PC-9 (cell line): ENCODE measurements around the gene DNMBP. TPM values are rescaled to one million over a fixed set of nuclear protein-coding genes. Genes with fewer than 3 reads are reported as not detected.

Experiments
- BruUV-seq: library from RNA; stranded (reverse); fragments of 400-500 nt; replicated peaks from 2 replicates; lab custom pipeline; 2021; lab: Mats Ljungman, UMichigan
- CTCF ChIA-PET: fragments of 300-600 bp; sonication (Branson Sonifier 250); formaldehyde crosslinking; loops from one replicate; lab custom pipeline; 2022; ENCODE audit warnings: antibody characterized with exemption; lab: Charles Lee
- POLR2A ChIA-PET: fragments of 300-600 bp; sonication (Branson Sonifier 250); formaldehyde crosslinking; loops from one replicate; lab custom pipeline; 2022; ENCODE audit warnings: antibody characterized with exemption; ENCODE audit not compliant: unreplicated experiment; lab: Charles Lee
- DNase-seq, 2 experiments: peaks; one replicate each; pipeline versions ENCODE4 v3.0.0 to v3.0.0-alpha.2; 2015 to 2022; ENCODE audit warnings: mixed read lengths in 1 of 2
- H2AFZ ChIP-seq: fragments of 200-600 bp; sonication (generic); 2 replicates; pipeline ENCODE4 v1.8.1; 2017; ENCODE audit warnings: antibody characterized with exemption
- H3F3A ChIP-seq: fragments of 200-600 bp; sonication (generic); 2 replicates; pipeline ENCODE4 v1.8.1; 2017; ENCODE audit warnings: antibody characterized with exemption, mild to moderate bottlenecking, low read depth; ENCODE audit not compliant: insufficient read depth
- H3K27ac ChIP-seq: fragments of 200-600 bp; sonication (generic); 2 replicates; pipeline ENCODE4 v1.6.1; 2016; ENCODE audit warnings: mixed run types
- H3K27me3 ChIP-seq: fragments of 200-600 bp; sonication (generic); 2 replicates; pipeline ENCODE4 v1.6.1; 2016; ENCODE audit warnings: low read depth, mixed run types; ENCODE audit not compliant: insufficient read depth
- H3K36me3 ChIP-seq: fragments of 200-600 bp; sonication (generic); 2 replicates; pipeline ENCODE4 v1.6.1; 2016; ENCODE audit warnings: low read depth, mixed run types
- H3K4me1 ChIP-seq: fragments of 200-600 bp; sonication (generic); replicated peaks from 2 replicates; pipeline ENCODE4 v1.6.1; 2016; ENCODE audit warnings: mixed run types; ENCODE audit not compliant: insufficient read depth
- H3K4me2 ChIP-seq: fragments of 200-600 bp; sonication (generic); 2 replicates; pipeline ENCODE4 v1.6.1; 2017; ENCODE audit warnings: mixed run types
- H3K4me3 ChIP-seq: fragments of 200-600 bp; sonication (generic); 2 replicates; pipeline ENCODE4 v1.6.1; 2016; ENCODE audit warnings: mixed run types
- H3K79me2 ChIP-seq: fragments of 200-600 bp; sonication (generic); 2 replicates; pipeline ENCODE4 v1.6.1; 2017; ENCODE audit warnings: low read depth, mixed run types
- H3K9me2 ChIP-seq: fragments of 200-600 bp; sonication (generic); 2 replicates; pipeline ENCODE4 v1.8.1; 2017; ENCODE audit warnings: mild to moderate bottlenecking; ENCODE audit not compliant: insufficient read depth
- H3K9me3 ChIP-seq: fragments of 200-600 bp; sonication (generic); 2 replicates; pipeline ENCODE4 v1.8.1; 2016; ENCODE audit warnings: low read depth; ENCODE audit not compliant: insufficient read depth
- H4K20me1 ChIP-seq: fragments of 200-600 bp; sonication (generic); 2 replicates; pipeline ENCODE4 v1.8.1; 2017; ENCODE audit not compliant: insufficient read depth
- EZH2 ChIP-seq: fragments of 200-600 bp; sonication (generic); IDR thresholded peaks from 2 replicates; pipeline ENCODE4 v1.8.0; 2017; ENCODE audit warnings: antibody characterized with exemption, low read depth
- intact Hi-C: fragments of 100-400 bp; cut with micrococcal nuclease; formaldehyde crosslinking; loops from one replicate; pipeline ENCODE4 v1.10.0; 2022; ENCODE audit not compliant: unreplicated experiment
- total RNA-seq: library from RNA; stranded (reverse); gene quantifications from 2 replicates; pipeline ENCODE4 v1.2.3, GENCODE V29; 2021
- TF ChIP-seq, protein P1 (sequence below): fragments of 200-600 bp; sonication (generic); conservative IDR thresholded peaks from 2 replicates; pipeline ENCODE4 v1.6.1; 2017; ENCODE audit warnings: mixed run types, antibody characterized with exemption, mild to moderate bottlenecking, moderate library complexity

Gene DNMBP
- total RNA-seq, 1 experiment from 2014 or later = 14.9 TPM

GRCh38 chr10:100024748-100025147 lies 15.0 kb upstream of the DNMBP start:
- H3K9me3 ChIP-seq = peaks cover 4% of the 10 kb centered on the region; the same call in 1 of the 2 replicates
- H3F3A ChIP-seq = no peaks in the 10 kb centered on the region
- no peaks in the 10 kb centered on the region for H3K36me3 ChIP-seq
- no peaks in the 10 kb centered on the region for H3K79me2 ChIP-seq
- no peaks in the 10 kb centered on the region for H3K9me2 ChIP-seq
- H2AFZ ChIP-seq = no peak overlapping the region
- no peak overlapping the region for H3K4me3 ChIP-seq
- no peak overlapping the region for H3K4me2 ChIP-seq
- CTCF ChIA-PET = interaction anchor here (0.7 kb wide), 1 partner anchor 239 kb away, joined by 3 read pairs; no protein-coding TSS in a partner anchor
- 0 out of 2 replicates have a peak, but pooled peaks cover 7% of the 10 kb centered on the region for H3K4me1 ChIP-seq
- no peak for DNase-seq
- POLR2A ChIA-PET = no interaction called here
- H3K27ac ChIP-seq = no peak overlapping the region
- no peak for TF ChIP-seq EZH2
- TF ChIP-seq, protein P1, sequence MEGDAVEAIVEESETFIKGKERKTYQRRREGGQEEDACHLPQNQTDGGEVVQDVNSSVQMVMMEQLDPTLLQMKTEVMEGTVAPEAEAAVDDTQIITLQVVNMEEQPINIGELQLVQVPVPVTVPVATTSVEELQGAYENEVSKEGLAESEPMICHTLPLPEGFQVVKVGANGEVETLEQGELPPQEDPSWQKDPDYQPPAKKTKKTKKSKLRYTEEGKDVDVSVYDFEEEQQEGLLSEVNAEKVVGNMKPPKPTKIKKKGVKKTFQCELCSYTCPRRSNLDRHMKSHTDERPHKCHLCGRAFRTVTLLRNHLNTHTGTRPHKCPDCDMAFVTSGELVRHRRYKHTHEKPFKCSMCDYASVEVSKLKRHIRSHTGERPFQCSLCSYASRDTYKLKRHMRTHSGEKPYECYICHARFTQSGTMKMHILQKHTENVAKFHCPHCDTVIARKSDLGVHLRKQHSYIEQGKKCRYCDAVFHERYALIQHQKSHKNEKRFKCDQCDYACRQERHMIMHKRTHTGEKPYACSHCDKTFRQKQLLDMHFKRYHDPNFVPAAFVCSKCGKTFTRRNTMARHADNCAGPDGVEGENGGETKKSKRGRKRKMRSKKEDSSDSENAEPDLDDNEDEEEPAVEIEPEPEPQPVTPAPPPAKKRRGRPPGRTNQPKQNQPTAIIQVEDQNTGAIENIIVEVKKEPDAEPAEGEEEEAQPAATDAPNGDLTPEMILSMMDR = no peak
- H3K27me3 ChIP-seq = no peaks in the 10 kb centered on the region
- no peaks in the 10 kb centered on the region for H4K20me1 ChIP-seq
- no TSS peak for BruUV-seq
- intact Hi-C loops = no loop called here

GRCh38 chr10:100022403-100022802 lies 12.7 kb upstream of the DNMBP start:
- H3K27ac ChIP-seq = no peak overlapping the region
- H3K79me2 ChIP-seq = no peaks in the 10 kb centered on the region
- DNase-seq = no peak
- ChIA-PET CTCF (interaction anchor here (0.6 kb wide), 1 partner anchor 20 kb away, joined by 3 read pairs; no protein-coding TSS in a partner anchor), POLR2A (interaction anchor here (0.5 kb wide), 1 partner anchor 56 kb away, joined by 3 read pairs; no protein-coding TSS in a partner anchor)
- TF ChIP-seq EZH2 = no peak
- no peaks in the 10 kb centered on the region for H3K36me3 ChIP-seq
- H3K4me2 ChIP-seq = no peak overlapping the region
- H4K20me1 ChIP-seq = no peaks in the 10 kb centered on the region
- BruUV-seq = no TSS peak
- H3K9me3 ChIP-seq = no peaks in the 10 kb centered on the region
- H3K27me3 ChIP-seq = no peaks in the 10 kb centered on the region
- no peak overlapping the region for H3K4me3 ChIP-seq
- H3K9me2 ChIP-seq = no peaks in the 10 kb centered on the region
- no peaks in the 10 kb centered on the region for H3F3A ChIP-seq
- H3K4me1 ChIP-seq = 0 out of 2 replicates have a peak, but pooled peaks cover 8% of the 10 kb centered on the region
- no peak overlapping the region for H2AFZ ChIP-seq
- intact Hi-C loops = no loop called here

- H3F3A ChIP-seq = no peaks in the 10 kb centered on the region
- no peaks in the 10 kb centered on the region for H3K79me2 ChIP-seq
- TF ChIP-seq, protein P1 = no peak
- TF ChIP-seq EZH2 = no peak
- no peak overlapping the region for H3K4me2 ChIP-seq
- H3K27ac ChIP-seq = no peak overlapping the region
- BruUV-seq = no TSS peak
- H3K9me3 ChIP-seq = no peaks in the 10 kb centered on the region
- no peaks in the 10 kb centered on the region for H3K9me2 ChIP-seq
- H3K27me3 ChIP-seq = no peaks in the 10 kb centered on the region
- no peak overlapping the region for H2AFZ ChIP-seq
- 0 out of 2 replicates have a peak, but pooled peaks cover 8% of the 10 kb centered on the region for H3K4me1 ChIP-seq
- no peak overlapping the region for H3K4me3 ChIP-seq
- CTCF ChIA-PET = no interaction called here
- no peaks in the 10 kb centered on the region for H3K36me3 ChIP-seq
- POLR2A ChIA-PET = no interaction called here
- no peaks in the 10 kb centered on the region for H4K20me1 ChIP-seq
- intact Hi-C loops = no loop called here
- no peak for DNase-seq
These were observed 11.6 kb upstream of the DNMBP start for GRCh38 chr10:100021322-100021721.
